ENCODE data around the gene GPR152.

The GPR152 gene

GRCh38 chr11:67455054-67455453, 2.5 kb upstream of the GPR152 start, which contains the start of gene CABP4:
TSS of gene CABP4 (plus strand) at chr11:67455354. CDS start at chr11:67455424, 70 bp downstream.
- no peak for DNase-seq (ENCODE audit: extremely low read depth, insufficient read length)
- no peaks in the 10 kb centered on the region for H3K36me3 ChIP-seq (ENCODE audit: control insufficient read depth, insufficient read depth, low read length)
- no peaks in the 10 kb centered on the region for H3K27me3 ChIP-seq (replicated peaks; ENCODE audit: control insufficient read depth, insufficient read depth, low read length)
- no peak within 1 kb of the TSS for H3K4me3 ChIP-seq (replicated peaks; ENCODE audit: low read depth, low read length)
- no peak for TF ChIP-seq CTCF (IDR thresholded peaks at IDR 0.05; ENCODE audit: insufficient read depth, low read length, poor library complexity, severe bottlenecking)

GRCh38 chr11:67453816-67454732, 1.5 kb upstream of the GPR152 start:
- TF ChIP-seq CTCF (IDR thresholded peaks at IDR 0.05; ENCODE audit: insufficient read depth, low read length, poor library complexity, severe bottlenecking): no peak
- Histone ChIP-seq H3K4me3 (replicated peaks; ENCODE audit: low read depth, low read length) (no peak overlapping the region), H3K27me3 (replicated peaks; ENCODE audit: control insufficient read depth, insufficient read depth, low read length) (no peaks in the 10 kb centered on the region), H3K36me3 (ENCODE audit: control insufficient read depth, insufficient read depth, low read length) (no peaks in the 10 kb centered on the region)
- DNase-seq (ENCODE audit: extremely low read depth, insufficient read length): no peak

GRCh38 chr11:67451658-67451976, 912 bp downstream of the GPR152 start:
- TF ChIP-seq CTCF (IDR thresholded peaks at IDR 0.05; ENCODE audit: insufficient read depth, low read length, poor library complexity, severe bottlenecking): no peak
- H3K4me3 ChIP-seq (replicated peaks; ENCODE audit: low read depth, low read length): no peak overlapping the region
- no peaks in the 10 kb centered on the region for H3K36me3 ChIP-seq (ENCODE audit: control insufficient read depth, insufficient read depth, low read length)
- DNase-seq (ENCODE audit: extremely low read depth, insufficient read length): no peak
- no peaks in the 10 kb centered on the region for H3K27me3 ChIP-seq (replicated peaks; ENCODE audit: control insufficient read depth, insufficient read depth, low read length)

- TF ChIP-seq CTCF (IDR thresholded peaks at IDR 0.05; ENCODE audit: insufficient read depth, low read length, poor library complexity, severe bottlenecking): no peak
- Histone ChIP-seq H3K4me3 (replicated peaks; ENCODE audit: low read depth, low read length) (no peak overlapping the region), H3K36me3 (ENCODE audit: control insufficient read depth, insufficient read depth, low read length) (no peaks in the 10 kb centered on the region), H3K27me3 (replicated peaks; ENCODE audit: control insufficient read depth, insufficient read depth, low read length) (no peaks in the 10 kb centered on the region)
- DNase-seq (ENCODE audit: extremely low read depth, insufficient read length): no peak
Observed at GRCh38 chr11:67450796-67451657, 1.5 kb downstream of the GPR152 start.

GRCh38 chr11:67449116-67449844, 3.2 kb downstream of the GPR152 start:
- TF ChIP-seq CTCF (IDR thresholded peaks at IDR 0.05; ENCODE audit: insufficient read depth, low read length, poor library complexity, severe bottlenecking): no peak
- H3K27me3 ChIP-seq (replicated peaks; ENCODE audit: control insufficient read depth, insufficient read depth, low read length): no peaks in the 10 kb centered on the region
- DNase-seq (ENCODE audit: extremely low read depth, insufficient read length): no peak
- H3K4me3 ChIP-seq (replicated peaks; ENCODE audit: low read depth, low read length): no peak overlapping the region
- H3K36me3 ChIP-seq (ENCODE audit: control insufficient read depth, insufficient read depth, low read length): no peaks in the 10 kb centered on the region
